Measurements from ENCODE around the gene FLNB.

Gene FLNB

GRCh38 chr3:58205981-58206380 is 197.8 kb downstream of the FLNB start:
- DNase-seq (ENCODE audit: low read depth in 2 of 2) = no peak

- DNase-seq (ENCODE audit: low read depth in 2 of 2) = no peak
Observed at GRCh38 chr3:58206406-58207011, 198.3 kb downstream of the FLNB start.

DNA sequence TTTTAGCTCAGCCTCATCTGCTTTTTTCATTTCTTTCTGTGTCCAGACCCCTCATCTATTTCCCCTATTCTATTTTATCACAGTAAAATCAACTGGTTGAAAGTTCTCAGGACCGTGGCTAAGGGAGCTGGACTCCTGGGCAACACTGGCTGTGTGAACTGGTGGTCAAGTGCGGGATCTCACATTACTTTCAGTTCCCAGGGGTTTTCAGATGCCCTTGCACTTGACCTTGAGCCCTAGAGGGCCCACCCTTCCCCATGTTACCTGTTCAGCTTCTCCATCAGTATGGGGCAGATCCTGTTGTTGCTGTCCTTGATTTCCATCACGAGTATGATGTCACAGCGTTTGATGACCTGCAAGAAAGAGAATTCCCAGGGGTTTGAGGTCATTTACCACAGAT is 199.7 kb downstream of the FLNB start:
- DNase-seq (ENCODE audit: low read depth in 2 of 2) = no peak

GRCh38 chr3:58209933-58210332 is 201.7 kb downstream of the FLNB start:
- no peak for DNase-seq (ENCODE audit: low read depth in 2 of 2)

GRCh38 chr3:58210761-58211460 is 202.7 kb downstream of the FLNB start, which contains the start of gene DNASE1L3:
TSS of gene DNASE1L3 (minus strand) at chr3:58210972. CDS start at chr3:58210906, 66 bp downstream.
- no peak for DNase-seq (ENCODE audit: low read depth in 2 of 2)

- no peak for DNase-seq (ENCODE audit: low read depth in 2 of 2)
Observed at GRCh38 chr3:58214484-58215316, 206.5 kb downstream of the FLNB start.

DNA sequence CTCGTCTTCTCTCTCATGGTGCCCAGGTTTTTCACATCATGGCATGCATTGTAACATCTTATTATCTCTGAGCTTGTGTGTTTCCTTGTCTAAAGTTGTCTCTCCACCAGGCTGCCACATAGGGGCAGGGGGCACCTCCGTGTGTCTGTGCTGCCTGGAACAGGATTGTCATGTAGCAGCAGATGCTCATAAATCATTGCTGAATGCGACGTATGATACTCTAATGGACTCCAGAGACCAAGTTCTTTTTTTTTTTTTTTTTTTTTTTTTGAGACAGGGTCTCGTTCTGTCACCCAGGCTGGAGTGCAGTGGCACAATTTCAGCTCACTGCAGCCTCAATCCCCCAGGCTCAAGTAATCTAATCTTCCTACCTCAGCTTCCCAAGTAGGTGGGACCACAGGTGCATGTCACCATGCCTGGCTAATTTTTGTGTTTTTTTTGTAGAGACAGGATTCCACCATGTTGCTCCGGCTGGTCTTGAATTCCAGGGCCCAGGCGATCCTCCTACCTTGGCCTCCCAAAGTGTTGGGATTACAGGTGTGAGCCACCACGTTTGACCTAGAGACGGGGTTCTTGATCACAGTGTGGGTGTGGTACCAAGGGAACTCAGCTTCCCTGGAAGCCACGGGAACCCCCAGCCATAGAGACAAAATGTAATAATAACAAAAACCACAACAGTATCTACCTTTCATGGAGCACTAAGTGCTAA is 207.2 kb downstream of the FLNB start:
- DNase-seq (ENCODE audit: low read depth in 2 of 2) = no peak

DNA sequence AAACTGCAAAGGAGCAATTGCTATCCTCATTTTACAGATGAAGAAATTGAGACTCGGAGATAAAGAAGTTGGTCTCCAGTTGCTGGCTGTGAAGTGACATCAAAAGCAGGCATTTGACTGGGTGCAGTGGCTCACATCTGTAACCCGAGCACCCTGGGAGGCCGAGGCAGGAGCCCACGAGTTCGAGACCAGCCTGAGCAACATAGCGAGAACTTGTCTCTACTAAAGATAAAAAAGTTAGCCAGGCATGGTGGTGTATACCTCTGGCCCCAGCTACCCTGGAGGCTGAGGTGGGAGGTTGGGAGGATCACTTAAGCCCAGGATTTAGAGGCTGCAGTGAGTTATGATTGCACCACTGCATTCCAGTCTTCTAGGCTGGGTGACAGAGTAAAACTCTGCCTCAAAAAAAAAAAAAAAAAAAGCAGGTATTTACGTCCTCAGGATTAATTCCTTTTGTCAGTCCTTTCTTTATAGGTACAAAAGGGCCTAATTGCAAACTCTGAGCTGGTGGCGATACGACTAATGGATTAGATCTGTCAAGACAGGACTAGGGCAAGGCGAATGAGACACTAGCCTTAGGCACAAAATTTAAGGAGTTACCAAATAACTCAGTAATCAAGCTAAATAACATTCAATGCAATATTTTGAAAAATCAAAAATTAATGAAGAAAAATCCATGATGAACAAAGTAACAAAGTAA is 208.4 kb downstream of the FLNB start:
- DNase-seq (ENCODE audit: low read depth in 2 of 2) = no peak

DNA sequence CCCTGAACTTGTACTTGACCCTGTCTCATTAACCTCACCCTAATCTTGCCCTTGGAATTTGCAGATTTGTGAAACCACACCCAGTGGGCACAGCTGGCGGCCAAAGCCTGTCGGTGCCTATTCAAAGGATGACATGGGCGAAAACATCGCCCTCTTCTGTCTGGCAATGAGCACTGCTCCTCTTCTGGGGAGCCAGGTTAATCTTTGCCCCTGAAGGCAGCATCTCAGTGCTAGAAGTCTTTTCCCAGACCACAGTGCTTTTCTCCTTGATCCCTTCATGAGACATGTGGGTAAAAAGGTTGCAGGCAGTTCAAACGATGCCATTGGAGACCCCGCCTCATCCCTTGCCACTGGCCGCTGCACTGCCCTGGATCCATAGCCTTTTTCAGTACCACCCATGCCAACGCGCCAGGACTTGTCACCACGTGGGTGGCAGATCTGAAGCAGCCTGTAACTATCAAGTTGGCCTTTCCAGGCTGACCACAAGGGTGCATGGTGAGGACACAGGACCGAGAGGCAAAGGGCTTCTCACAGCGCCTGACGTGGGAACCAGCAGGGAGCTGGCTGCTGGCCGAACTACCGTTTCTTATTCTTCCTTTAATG is 209.1 kb downstream of the FLNB start:
- DNase-seq (ENCODE audit: low read depth in 2 of 2) = peak; percentile 30 to 31

- no peak for DNase-seq (ENCODE audit: low read depth in 2 of 2)
Observed at GRCh38 chr3:58218904-58219303, 210.7 kb downstream of the FLNB start.

Data from stimulated activated CD8-positive, alpha-beta memory T cell treated with anti-CD3 and anti-CD28 coated beads, Interleukin-7, amount 100 ng/mL, for 4 hours (primary cell).